HG02938 (cell line): ENCODE results near the gene MPPED1.

Experiments
- ATAC-seq: cut with Tn5 transposase; IDR thresholded peaks from one replicate; pipeline ENCODE4 v1.9.1; 2021; ENCODE audit warnings: mild to moderate bottlenecking, moderate library complexity; ENCODE audit not compliant: unreplicated experiment

MPPED1 gene

GRCh38 chr22:43514476-43515157, 102.8 kb downstream of the MPPED1 start:
- no peak for ATAC-seq

DNA sequence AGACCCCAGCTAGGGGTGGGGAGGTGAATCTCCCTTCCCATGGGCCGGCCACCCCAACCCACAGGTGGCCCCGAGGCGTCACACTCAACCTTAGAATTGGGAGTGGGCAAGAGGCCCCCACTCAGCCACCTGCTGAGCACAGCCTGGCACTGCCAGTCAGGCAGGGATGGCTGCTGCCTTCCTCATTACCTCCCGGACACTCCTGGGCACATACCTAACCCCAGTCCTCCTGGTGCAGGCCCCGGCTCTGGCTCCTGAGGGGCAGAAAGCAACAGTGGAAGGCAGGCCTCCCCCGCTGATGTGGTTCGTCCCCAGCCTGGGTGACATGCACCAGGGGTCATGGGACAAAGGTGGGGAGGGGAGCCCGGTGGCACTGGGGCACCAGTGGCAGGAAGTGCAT, 103.6 kb downstream of the MPPED1 start:
- no peak for ATAC-seq

DNA sequence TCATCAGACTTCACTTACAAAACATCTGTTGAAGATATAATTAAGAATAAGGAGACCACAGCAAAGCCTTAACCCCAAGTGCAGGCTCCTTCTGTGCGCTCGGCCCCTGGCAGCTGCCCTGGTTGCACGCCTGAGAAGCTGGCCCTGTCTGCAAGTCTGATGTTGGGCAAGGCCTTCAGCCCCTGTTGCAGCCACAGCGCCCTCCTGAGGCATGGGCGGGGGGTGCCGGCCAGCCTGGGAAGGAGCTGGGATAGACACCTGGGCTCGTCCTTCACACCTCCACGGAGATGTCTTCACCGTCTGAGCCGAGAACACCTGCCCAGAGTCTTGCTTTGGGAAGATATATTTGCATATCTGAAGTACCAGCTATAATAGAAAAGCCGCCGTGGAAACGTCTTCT, 104.1 kb downstream of the MPPED1 start:
- no peak for ATAC-seq

DNA sequence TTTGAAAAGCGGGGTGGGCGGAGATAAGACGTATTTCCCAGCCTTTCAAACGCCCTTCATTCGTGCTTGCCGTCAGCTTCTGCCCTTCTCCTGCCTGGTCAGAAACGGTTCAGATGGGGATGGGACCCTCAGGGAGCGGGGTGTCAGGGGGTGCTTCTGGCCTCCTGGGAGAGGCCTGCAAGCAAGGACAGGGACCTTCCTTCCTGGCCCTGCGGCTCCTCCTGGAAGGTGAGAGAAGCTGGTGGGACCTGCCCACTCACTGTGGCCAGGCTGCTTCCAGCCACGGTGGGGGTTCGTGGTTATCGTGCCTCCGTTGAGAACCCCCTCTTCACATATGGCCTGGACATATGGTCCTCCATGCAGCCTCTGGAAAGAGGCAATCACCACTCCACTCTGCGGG, 104.6 kb downstream of the MPPED1 start:
- ATAC-seq: no peak

DNA sequence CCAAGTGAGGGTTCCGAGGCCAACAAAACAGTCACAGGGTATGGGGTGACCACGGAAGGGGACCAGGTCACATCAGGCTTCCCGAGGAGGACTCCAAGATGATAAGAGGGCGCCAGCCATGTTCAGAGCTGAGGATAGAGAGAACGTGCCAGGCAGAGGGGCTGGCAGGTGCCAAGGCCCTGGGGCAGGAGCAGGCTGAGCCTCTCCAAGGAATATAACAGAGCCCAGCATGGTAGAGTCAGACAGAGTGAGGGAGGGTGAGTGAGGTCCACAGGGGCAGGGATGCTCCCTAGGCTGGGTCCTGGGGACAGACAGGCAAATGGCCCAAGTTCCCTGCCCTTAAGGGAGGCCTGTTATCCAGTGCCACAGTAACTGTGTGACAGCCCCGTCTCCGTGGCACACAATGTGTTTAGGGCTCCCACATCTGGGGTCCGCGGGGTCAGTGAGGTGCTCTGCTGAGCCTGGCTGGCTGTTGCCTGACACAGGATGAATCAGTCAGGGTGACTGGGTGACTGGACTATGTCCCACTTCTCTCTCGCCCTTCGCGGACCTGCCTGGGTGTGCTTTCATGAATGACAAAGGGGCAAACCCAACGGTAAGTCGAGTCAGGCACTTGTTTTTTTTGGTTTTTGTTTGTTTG, 105.3 kb downstream of the MPPED1 start:
- no peak for ATAC-seq

GRCh38 chr22:43520632-43521039, 108.8 kb downstream of the MPPED1 start:
- ATAC-seq: no peak

- no peak for ATAC-seq
Observed at GRCh38 chr22:43521716-43522115, 109.9 kb downstream of the MPPED1 start.

DNA sequence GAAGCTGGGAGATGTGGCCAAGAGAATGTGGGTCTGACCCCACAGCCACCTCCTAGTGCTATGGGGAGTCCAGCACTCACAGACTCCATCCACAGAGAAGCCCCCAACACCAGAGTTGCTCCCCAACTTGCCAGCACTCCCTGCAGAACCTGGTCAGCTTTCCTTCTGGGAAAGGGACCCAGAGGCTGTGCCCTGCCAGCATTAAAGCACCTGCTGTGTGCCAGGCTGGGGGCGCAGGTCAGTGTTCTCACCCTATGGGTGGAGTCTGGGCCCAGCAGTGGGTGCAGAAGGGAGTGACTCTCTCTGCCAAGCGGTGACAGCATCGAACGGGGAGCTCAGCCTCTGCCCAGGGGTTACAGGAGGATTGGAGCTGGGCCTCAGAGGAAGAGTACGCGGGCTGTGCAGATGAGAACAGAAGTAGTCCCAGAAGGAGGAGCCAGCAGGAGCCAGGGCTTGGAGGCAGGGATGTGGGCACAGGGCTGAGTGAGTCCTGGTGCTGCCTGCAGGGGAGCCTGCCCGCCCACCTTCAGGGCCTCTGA, 114.4 kb downstream of the MPPED1 start:
- no peak for ATAC-seq

DNA sequence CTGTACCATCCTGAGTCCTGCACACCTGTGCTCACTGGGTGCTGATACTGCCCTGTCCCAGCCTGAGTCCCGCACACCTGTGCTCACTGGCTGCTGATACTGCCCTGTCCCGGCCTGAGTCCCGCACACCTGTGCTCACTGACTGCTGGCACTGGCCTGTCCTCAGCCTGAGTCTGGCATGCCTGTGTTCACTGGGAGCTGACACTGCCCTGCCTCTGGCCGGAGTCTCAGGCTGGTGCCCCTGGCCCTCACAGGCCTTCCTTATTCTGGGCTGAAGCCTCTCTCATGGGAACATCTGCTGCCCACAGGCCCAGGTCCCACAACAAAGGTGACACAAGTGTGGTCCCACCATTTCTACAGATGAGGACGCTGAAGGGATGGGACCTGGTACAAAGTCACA, 115.1 kb downstream of the MPPED1 start:
- no peak for ATAC-seq

- ATAC-seq: no peak
Observed at GRCh38 chr22:43528601-43529360, 117.0 kb downstream of the MPPED1 start.

DNA sequence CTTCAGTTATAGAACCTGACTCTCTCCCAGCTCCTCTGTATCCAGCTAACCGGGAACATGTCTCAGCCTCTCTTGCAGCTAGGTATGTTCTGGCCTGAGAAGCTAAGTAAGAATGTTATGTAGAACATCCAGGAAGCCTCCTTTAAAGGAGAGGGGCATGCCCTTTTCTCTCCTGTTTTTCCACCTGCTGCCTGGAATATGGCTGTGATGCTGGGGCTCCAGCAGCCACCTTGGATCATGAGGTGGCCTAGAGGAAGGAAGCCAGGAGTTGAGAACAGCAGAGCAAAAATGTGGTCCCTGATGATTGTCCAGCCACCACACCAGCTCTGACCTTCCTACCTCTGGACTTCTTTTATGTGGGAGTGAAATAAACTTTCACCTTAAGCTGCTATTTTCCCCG, 117.6 kb downstream of the MPPED1 start:
- ATAC-seq: no peak

DNA sequence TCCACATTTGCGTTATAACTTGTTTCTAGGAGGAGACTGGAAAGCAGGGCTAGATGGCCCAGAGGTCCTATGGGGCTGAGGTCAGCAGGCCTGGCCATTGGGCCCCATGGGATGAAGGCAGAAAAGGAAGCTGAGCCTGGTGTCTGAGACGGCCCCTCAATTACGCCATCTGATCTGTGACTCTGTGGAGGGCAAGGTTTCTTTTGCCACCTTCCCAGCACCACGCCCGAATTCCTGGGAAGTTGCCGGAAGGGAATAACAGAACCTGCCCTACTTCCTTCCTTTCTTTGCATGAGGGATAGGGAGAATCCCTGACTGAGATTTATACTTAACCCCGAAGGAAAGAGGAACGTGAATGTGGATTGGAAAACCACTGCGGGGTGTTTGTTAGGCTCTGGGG, 118.1 kb downstream of the MPPED1 start:
- ATAC-seq: no peak

- ATAC-seq: no peak
Observed at GRCh38 chr22:43530349-43531201, 118.8 kb downstream of the MPPED1 start.

GRCh38 chr22:43531651-43532050, 119.8 kb downstream of the MPPED1 start:
- ATAC-seq: no peak

DNA sequence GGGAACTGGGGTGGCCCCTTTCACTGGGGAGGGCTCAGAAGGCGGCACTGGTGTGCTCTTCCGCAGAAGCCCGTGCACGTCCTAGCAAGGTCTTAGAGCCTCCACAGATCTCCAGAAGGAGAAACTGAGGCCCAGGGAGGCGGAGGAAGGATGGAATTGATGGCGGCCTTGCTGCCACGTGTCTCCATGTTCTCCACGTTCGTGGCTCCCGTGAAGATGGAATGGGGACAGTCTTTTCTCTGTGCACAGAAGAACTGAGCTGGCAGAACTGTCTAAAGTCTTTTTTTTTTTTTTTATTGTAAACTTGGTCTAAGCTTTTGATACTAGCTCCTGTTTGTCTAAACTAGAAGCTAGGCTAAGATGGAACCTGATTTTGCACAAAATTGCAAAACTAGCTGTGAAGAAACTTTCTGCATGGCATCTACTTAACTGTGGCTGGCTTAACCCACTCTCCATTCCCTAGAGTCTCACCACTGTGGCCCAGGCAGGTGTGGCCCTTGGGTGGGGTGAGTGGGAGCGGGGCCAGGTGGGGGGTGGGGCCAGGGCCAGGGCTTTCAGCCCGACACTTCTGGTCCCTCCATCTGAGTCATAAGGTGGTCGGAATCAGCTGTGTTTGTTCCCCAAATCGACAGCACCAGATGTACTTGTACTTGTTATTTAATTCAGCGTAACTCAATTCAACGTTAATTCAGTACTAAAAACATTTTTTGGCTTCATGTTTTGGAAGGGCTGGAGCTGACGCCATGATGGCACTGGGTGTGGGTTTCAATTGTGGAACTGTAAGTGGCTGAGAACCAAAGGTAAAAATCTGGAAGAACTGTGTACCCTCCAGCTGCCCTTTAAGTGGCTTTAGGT, 120.7 kb downstream of the MPPED1 start:
- ATAC-seq: no peak

DNA sequence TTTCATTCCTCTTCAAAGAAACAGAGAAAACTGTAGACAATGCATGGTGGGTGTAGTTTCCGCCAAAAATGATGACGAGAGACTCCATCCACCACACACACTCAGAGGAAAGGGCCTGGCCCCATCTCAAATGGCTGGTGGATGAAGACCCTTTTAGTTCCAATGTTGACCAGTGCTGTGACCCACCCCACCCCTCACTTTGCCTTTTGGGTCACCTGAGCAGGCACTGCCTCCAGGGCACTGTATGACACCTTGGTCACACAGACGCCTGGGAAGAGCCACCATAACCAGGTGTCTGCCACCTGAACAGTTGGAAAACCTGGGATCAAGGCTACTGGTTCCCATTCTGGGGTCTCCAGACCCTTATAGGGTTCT, 121.3 kb downstream of the MPPED1 start:
- ATAC-seq: no peak

DNA sequence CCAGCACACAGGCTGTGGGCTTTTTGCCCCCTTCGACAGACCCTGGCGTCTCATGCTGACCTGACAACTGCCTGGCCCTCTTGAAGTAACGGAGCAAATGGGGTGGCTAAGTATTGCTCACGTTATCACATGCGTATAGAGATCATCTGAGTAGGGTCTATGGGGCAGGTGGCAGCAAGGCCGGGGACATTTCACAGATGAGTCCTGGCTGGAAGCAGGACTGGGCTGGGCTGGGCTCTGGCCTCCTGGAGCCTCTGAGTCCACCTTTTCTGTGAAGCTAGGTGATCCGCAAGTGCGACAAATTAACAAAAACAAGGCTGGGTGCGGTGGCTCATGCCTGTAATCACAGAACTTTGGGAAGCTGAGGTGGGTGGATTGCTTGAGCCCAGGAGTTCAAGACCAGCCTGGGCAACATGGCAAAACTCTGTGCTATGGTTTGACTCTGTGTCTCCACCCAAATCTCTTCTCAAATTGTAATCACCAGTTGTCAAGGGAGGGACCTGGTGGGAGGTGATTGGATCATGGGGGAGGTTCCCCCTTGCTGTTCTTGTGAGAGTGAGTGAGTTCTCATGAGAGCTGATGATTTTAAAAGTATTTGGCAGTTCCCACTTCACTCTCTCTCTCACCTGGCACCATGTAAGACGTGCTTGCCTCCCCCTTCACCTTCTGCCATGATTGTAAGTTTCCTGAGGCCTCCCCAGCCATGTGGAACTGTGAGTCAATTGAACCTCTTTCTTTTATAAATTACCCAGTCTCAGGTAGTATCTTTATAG, 122.0 kb downstream of the MPPED1 start:
- no peak for ATAC-seq

GRCh38 chr22:43534916-43535315, 123.1 kb downstream of the MPPED1 start:
- no peak for ATAC-seq

DNA sequence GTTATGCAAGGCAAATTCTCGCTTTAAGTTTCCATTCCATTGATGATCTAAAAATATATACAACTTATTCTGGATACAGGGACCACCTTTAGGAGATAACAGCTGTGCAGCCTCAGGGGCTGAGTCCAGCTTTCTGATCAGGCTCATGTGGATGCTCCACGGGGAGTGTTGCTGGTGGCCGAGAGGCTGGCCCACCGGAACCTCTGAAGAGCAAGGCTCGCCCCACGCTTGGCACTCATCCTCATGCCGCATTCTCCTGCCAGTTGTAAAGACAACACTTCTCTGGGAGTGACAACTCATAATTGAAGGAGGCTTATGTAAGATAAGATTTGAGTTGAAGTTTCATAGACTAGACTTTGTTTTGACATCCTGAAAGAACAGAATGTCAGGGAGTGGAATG, 123.5 kb downstream of the MPPED1 start:
- ATAC-seq: no peak
